Right atrium auricular region (tissue), 2 donors: ENCODE data around the gene SLC7A5. TPM values are rescaled to one million over a fixed set of nuclear protein-coding genes. Genes with fewer than 3 reads are reported as not detected.
"Not testable (repeated sequence)": the region's sequence is repeated elsewhere in the genome, so short reads cannot be mapped to it uniquely, and the experiment has no call there.

Source experiments
- DNase-seq: peaks from one replicate; pipeline ENCODE4 v3.0.0-alpha.2; 2019; ENCODE audit warnings: low spot score
- H3K27ac ChIP-seq, 2 donors: fragments of 200-600 bp; sonication (generic); 1 replicate in 1 of 2; 2 replicates in 1 of 2; pipeline ENCODE4 v1.5.1; 2016 to 2019
- H3K27me3 ChIP-seq, 2 donors: fragments of 200-600 bp; sonication (generic); one replicate each; pipeline versions ENCODE4 v1.5.1 to v1.6.0; 2017 to 2019
- H3K36me3 ChIP-seq: fragments of 200-600 bp; sonication (generic); one replicate; pipeline ENCODE4 v1.5.1; 2016
- H3K4me1 ChIP-seq, 2 donors: fragments of 200-600 bp; sonication (generic); one replicate each; pipeline versions ENCODE4 v1.5.1 to v1.6.0; 2017 to 2019
- H3K4me3 ChIP-seq, 2 donors: fragments of 200-600 bp; sonication (generic); 1 replicate in 1 of 2; 2 replicates in 1 of 2; pipeline ENCODE4 v1.5.1; 2017 to 2019; ENCODE audit warnings: mild to moderate bottlenecking in 1 of 2, moderate library complexity in 1 of 2
- H3K9me3 ChIP-seq, 2 donors: fragments of 200-600 bp; sonication (generic); one replicate each; pipeline ENCODE4 v1.5.1; 2019
- CTCF ChIP-seq, 2 donors: fragments of 200-600 bp; sonication (generic); IDR thresholded peaks; one replicate each; pipeline ENCODE4 v1.5.1; 2019; ENCODE audit warnings: antibody characterized with exemption in 2 of 2
- total RNA-seq, 2 donors: library from RNA; depleted of rRNA; stranded (reverse); fragments of >200 nt; gene quantifications; one replicate each; pipeline ENCODE4 v1.1.0, GENCODE V29; 2016

SLC7A5 gene
- total RNA-seq, 2 donors from 2014 or later, result 5.8 to 12.8 TPM

- H3K36me3 ChIP-seq, result no peaks in the 10 kb centered on the region
- no peak for DNase-seq
These were observed 77.1 kb downstream of the SLC7A5 start for GRCh38 chr16:87792205-87792565.

GRCh38 chr16:87791295-87792204 is 77.8 kb downstream of the SLC7A5 start:
- no peaks in the 10 kb centered on the region for H3K4me1 ChIP-seq
- no peaks in the 10 kb centered on the region for H3K9me3 ChIP-seq
- H3K27me3 ChIP-seq, result no peaks in the 10 kb centered on the region
- no peak overlapping the region for H3K4me3 ChIP-seq
- H3K36me3 ChIP-seq, result no peaks in the 10 kb centered on the region
- no peak for DNase-seq
- peak overlapping the region in 1 of 2 donors; percentile 22 for H3K27ac ChIP-seq
- TF ChIP-seq CTCF (IDR thresholded peaks at IDR 0.05), result no peak

More at GRCh38 chr16:87792205-87792565, 77.1 kb downstream of the SLC7A5 start:
- TF ChIP-seq CTCF (IDR thresholded peaks at IDR 0.05), result no peak
- H3K27me3 ChIP-seq, result no peaks in the 10 kb centered on the region
- no peaks in the 10 kb centered on the region for H3K9me3 ChIP-seq
- H3K4me1 ChIP-seq, result no peaks in the 10 kb centered on the region
- no peak overlapping the region for H3K4me3 ChIP-seq
- H3K27ac ChIP-seq, result no peak overlapping the region

- H3K4me1 ChIP-seq, result no peaks in the 10 kb centered on the region
- H3K27me3 ChIP-seq, result no peaks in the 10 kb centered on the region
- no peak overlapping the region for H3K4me3 ChIP-seq
- no peaks in the 10 kb centered on the region for H3K36me3 ChIP-seq
- no peak for DNase-seq
- H3K27ac ChIP-seq, result peak overlapping the region in 1 of 2 donors; percentile 22
- H3K9me3 ChIP-seq, result no peaks in the 10 kb centered on the region
- no peak for TF ChIP-seq CTCF (IDR thresholded peaks at IDR 0.05)
These were observed 78.8 kb downstream of the SLC7A5 start for GRCh38 chr16:87790292-87791100.

GRCh38 chr16:87789437-87790291 is 79.6 kb downstream of the SLC7A5 start:
- no peak overlapping the region for H3K4me3 ChIP-seq
- no peaks in the 10 kb centered on the region for H3K9me3 ChIP-seq
- no peak overlapping the region for H3K27ac ChIP-seq
- TF ChIP-seq CTCF (IDR thresholded peaks at IDR 0.05), result no peak
- no peaks in the 10 kb centered on the region for H3K4me1 ChIP-seq
- H3K27me3 ChIP-seq, result no peaks in the 10 kb centered on the region
- no peak for DNase-seq
- no peaks in the 10 kb centered on the region for H3K36me3 ChIP-seq

GRCh38 chr16:87788730-87789436 is 80.4 kb downstream of the SLC7A5 start:
- H3K4me1 ChIP-seq, H3K36me3 ChIP-seq, H3K27me3 ChIP-seq, H3K9me3 ChIP-seq, H3K27ac ChIP-seq, H3K4me3 ChIP-seq, DNase-seq: not testable (repeated sequence)

- not testable (repeated sequence) for DNase-seq, H3K4me3 ChIP-seq, H3K27me3 ChIP-seq, H3K4me1 ChIP-seq, H3K27ac ChIP-seq, H3K36me3 ChIP-seq, H3K9me3 ChIP-seq
These were observed 81.7 kb downstream of the SLC7A5 start for GRCh38 chr16:87787451-87788091.
